ENCODE data around the gene PDXP.

- no peak for TF ChIP-seq CTCF (conservative IDR thresholded peaks at IDR 0.05; ENCODE audit: low read depth in 2 of 2)
- TF ChIP-seq REST (IDR thresholded peaks at IDR 0.05; ENCODE audit: unreplicated experiment) = no peak
- no peak for TF ChIP-seq STAT1 (IDR thresholded peaks at IDR 0.05; ENCODE audit: unreplicated experiment)
- TF ChIP-seq EZH2 (IDR thresholded peaks at IDR 0.05; ENCODE audit: low read depth, unreplicated experiment) = no peak
- TF ChIP-seq JUNB (IDR thresholded peaks at IDR 0.05; ENCODE audit: unreplicated experiment) = no peak
- no peak for TF ChIP-seq POLR2AphosphoS5 (IDR thresholded peaks at IDR 0.05; ENCODE audit: low read depth)
Measured at GRCh38 chr22:37705205-37705604, 46.7 kb downstream of the PDXP start.

All from GM23338 (cell line).